Spleen (tissue), 7 donors: ENCODE results near the gene KMT2E.

ENCODE experiments used
- CTCF ChIP-seq, 11 experiments: fragments of 200-600 bp in 7 of 11; fragments of 450-650 bp in 4 of 11; sonication (generic) in 4 of 11; IDR thresholded peaks in 8 of 11; conservative IDR thresholded peaks in 3 of 11; 1 replicate in 7 of 11; 2 replicates in 4 of 11; pipeline versions ENCODE4 v1.4.0 to v1.8.0; 2016 to 2021; ENCODE audit warnings: antibody characterized with exemption in 11 of 11, inconsistent platforms in 4 of 11, mild to moderate bottlenecking in 1 of 11
- POLR2A ChIP-seq, 3 donors: fragments of 450-650 bp; IDR thresholded peaks; one replicate each; pipeline ENCODE4 v1.5.1; 2017; ENCODE audit warnings: antibody characterized with exemption in 3 of 3, mild to moderate bottlenecking in 1 of 3
- donor health status: DM: no; HTN: no; CAD: no; lungs with moderate emphysema.
- donor health status: DM: no; HTN: no; CAD: no.
- donor health status: DM: no; HTN: no; CAD: no.

- TF ChIP-seq CTCF (IDR thresholded peaks at IDR 0.05 in 8 of 11, conservative IDR thresholded peaks at IDR 0.05 in 3 of 11) (no peak), POLR2A (IDR thresholded peaks at IDR 0.05) (no peak)
These were observed 6.7 kb upstream of the KMT2E start for GRCh38 chr7:105007298-105007697.
